HG03439 (cell line): ENCODE measurements around the gene RNU6-1.
A peak's percentile ranks its signal among the peaks of the same experiment; 100 is the strongest.

Experiments used
- ATAC-seq: cut with Tn5 transposase; IDR thresholded peaks from one replicate; pipeline ENCODE4 v1.9.1; 2021; ENCODE audit warnings: mild to moderate bottlenecking, moderate library complexity; ENCODE audit not compliant: unreplicated experiment

The RNU6-1 gene

GRCh38 chr15:67859331-67859946, 19.6 kb upstream of the RNU6-1 start:
- no peak for ATAC-seq

GRCh38 chr15:67857220-67857619, 17.4 kb upstream of the RNU6-1 start:
- no peak for ATAC-seq

DNA sequence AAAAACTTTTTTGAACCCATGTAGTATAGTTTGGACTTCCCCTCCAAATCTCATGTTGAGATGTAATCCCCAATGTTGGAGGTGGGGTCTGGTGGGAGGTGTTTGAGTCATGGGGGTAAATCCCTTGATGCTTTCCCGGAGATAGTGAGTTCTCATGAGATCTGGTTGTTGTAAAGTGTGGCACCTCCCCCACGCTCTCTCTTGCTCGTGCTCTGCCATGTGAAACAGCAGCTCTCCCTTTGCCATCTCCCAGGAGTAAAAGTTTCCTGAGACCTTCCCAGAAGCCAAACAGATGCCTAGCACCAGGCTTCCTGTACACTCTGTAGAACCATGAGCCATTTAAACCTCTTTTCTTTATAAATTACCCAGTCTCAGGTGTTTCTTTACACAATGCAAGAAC, 16.0 kb upstream of the RNU6-1 start:
- ATAC-seq, result no peak

DNA sequence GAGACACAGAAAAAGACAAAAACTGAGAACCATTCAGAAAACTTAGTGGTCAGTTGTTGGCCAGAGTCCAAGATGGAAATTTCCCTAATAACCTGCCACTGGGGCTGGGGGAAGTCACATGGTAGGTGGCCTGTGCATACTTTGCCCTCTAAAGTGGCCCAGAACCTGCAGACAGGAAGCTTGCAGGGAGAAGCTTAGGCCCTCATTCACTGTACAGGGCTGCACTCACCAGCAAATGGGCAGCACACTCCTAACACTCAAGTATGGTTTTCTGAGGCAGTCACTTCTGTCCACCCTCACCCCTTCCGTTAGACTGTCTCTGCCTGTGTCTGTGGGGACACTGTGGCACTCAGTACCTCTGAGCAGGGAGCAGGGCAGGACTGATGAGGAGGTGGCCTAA, 14.5 kb upstream of the RNU6-1 start:
- ATAC-seq, result no peak

- no peak for ATAC-seq
Measured at GRCh38 chr15:67853454-67853853, 13.6 kb upstream of the RNU6-1 start.

- ATAC-seq, result no peak
Measured at GRCh38 chr15:67852418-67852817, 12.6 kb upstream of the RNU6-1 start.

DNA sequence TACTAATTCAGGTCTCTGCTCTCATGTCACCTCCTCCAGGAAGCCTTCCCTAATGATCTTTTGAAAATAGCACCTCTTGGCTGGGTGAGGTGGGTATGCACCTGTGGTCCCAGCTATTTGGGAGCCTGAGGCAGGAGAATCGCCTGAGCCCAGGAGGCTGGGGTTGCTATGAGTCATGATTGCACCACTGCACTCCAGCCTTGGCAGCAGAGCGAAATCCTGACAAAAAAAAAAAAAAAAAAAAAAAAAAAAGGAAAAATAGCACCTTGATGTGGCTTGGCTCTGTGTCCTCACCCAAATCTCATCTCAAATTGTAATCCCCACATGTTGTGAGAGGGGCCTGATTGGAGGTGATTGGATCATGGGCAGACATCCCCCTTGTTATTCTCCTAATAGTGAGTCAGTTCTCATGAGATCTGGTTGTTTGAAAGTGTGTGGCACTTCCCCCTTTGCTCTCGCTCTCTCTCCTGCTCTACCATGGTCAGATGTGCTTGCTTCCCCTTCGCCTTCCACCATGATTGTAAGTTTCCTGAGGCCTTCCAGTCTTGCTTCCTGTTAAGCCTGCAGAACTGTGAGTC, 11.2 kb upstream of the RNU6-1 start:
- ATAC-seq, result no peak

GRCh38 chr15:67850336-67850735, 10.5 kb upstream of the RNU6-1 start:
- no peak for ATAC-seq

GRCh38 chr15:67849538-67849937, 9.7 kb upstream of the RNU6-1 start:
- ATAC-seq, result no peak

DNA sequence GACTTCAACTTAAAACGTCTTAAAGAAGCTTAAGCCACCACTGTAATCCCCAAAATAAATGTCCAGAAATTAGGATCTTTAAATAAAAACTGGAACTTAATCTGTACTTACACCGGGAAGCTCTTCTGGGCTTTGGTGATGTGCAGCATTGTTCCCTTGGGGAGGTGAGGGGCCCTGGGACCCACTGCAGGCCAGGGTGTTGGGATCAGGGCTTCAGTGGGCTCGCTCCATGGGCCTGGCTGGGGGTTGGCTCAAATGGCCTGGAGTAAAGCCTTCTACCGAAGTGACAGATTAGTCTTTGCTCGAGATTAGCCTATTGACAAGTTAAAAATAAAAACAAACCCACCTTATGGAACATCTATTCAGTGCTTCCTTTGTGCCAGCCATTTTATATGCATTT, 6.1 kb upstream of the RNU6-1 start:
- ATAC-seq, result no peak

- no peak for ATAC-seq
Measured at GRCh38 chr15:67843571-67844387, 3.9 kb upstream of the RNU6-1 start.

- ATAC-seq, result no peak
Measured at GRCh38 chr15:67843092-67843501, 3.3 kb upstream of the RNU6-1 start.

- ATAC-seq, result no peak
Measured at GRCh38 chr15:67841513-67841762, 1.6 kb upstream of the RNU6-1 start.

DNA sequence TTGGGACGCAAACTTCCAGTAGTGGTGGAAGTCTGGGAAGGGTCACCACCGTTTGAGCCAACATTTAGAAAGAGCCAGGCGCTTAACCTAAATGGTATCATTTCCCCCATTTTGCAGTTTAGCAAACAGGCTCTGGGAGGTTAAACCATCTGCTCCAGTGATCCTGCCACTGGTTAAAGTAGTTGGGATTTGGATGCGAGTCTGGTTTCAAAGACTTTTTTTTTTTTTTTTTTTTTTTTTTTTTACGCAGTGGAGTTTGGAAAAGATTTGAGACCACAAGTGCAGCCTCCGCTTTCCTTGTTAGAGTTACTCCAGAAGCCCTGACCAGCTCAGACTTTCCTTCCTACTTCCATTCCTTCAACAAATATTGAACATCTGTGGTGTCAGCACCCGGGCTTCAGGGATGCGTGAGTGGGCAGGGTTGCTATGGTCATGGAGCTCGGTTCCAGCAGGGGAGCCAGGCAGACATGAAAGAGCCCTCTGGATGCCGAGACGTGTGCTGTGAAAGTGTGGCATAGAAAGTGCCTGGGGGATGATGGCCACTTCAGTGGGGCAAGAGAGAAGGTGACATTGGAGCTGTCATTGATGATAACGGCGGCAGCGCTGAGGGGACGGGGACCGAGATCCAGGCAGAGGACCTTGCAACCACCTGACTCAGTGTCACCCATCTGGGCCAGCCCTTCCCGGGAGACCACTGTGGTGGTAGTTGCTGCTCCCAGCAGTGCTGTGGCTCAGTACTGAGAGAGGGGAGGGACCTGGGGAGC, 1.1 kb upstream of the RNU6-1 start:
- no peak for ATAC-seq

- peak; percentile 5 for ATAC-seq
Measured at GRCh38 chr15:67839499-67839928, 331 bp downstream of the RNU6-1 start.

GRCh38 chr15:67838789-67839332, 984 bp downstream of the RNU6-1 start:
- ATAC-seq, result no peak

- no peak for ATAC-seq
Measured at GRCh38 chr15:67836955-67837354, 2.9 kb downstream of the RNU6-1 start.

DNA sequence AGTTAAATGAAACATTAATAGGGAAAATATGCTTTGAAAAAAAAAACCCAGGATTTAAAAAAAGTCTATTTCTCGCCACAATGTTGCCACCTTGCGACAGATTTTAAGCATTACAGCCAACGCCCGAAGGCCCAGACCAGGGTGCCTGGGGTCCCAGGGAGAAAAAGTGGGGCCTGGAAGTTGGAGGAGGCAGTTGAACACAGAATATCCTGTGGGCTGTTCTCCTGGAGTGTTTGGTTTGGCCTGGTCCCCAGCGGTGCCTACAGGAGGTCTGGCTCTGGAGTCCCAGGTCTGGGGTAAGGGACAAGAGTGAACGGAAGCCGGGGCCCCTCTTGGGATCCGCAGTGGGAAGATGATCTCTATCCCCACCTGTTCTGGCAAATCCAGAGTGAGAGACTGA, 3.4 kb downstream of the RNU6-1 start:
- ATAC-seq, result no peak

- ATAC-seq, result no peak
Measured at GRCh38 chr15:67836134-67836455, 3.8 kb downstream of the RNU6-1 start.

- ATAC-seq, result no peak
Measured at GRCh38 chr15:67835297-67836133, 4.3 kb downstream of the RNU6-1 start.
